Raji (cell line): Measurements from ENCODE around the gene TTC34.

Experiments
- POLR2A ChIP-seq: IDR thresholded peaks from 2 replicates; pipeline ENCODE4 v1.6.1; 2011; ENCODE audit warnings: low read depth, low read length, control low read depth; ENCODE audit not compliant: insufficient read depth

TTC34 gene

DNA sequence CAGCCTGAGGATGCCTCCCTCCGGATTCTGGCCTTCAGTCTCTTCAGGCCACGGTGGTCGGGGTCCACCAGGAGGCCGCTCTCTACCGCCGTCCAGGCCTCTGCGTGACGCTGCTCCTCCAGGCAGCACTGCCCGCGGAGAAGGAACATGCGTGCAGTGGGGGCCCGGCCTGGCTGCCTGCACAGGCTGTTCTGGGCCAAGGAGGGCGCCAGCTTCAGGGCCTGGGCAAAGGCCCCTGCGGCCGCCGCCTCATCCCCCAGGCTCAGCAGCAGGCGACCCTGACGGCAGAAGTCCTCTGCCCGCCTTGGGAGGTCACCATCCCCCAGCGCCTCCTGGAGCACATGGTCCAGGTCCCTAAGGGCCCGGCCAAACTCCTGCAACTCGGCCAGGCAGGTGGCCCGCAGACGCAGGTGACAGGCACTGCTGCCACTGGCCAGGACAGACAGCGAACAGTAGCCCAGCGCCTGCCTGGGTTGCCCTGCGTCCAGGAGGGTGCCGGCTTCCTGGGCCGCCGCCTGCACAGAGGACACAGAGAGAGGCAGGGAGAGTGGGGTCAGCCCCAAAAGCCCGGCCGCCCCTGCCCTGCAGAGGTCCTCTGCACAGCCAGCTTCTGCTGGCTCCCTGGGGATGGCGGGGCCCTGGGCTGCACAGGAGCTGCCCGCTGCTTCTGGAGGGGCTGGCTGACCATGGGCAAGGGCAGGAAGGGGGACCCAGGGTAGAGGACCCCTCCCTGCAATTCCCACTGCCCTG lies 159.9 kb downstream of the TTC34 start:
- TF ChIP-seq POLR2A: 0 out of 2 replicates have a peak, but pooled peaks have one; percentile 12

DNA sequence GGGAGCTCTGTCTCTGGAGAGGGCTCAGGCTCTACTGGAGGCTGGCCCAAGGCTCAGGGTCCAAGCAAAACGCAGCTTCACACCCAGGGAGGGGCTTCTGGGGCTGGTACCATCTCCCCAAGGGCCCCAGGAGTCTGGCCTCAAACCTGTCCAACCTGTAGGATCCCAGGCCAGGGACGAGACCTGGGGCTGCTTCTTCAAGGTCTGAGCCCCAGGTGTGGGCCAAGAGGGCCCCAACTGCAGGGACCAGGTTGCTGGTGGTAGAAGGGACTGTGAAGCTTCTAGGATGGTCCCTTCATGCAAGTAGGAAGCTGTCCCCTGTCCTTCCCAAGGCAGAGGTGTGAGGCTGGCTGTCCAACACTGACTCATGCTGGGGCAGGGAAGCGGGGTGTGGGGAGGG lies 160.9 kb downstream of the TTC34 start:
- TF ChIP-seq POLR2A: no peak

DNA sequence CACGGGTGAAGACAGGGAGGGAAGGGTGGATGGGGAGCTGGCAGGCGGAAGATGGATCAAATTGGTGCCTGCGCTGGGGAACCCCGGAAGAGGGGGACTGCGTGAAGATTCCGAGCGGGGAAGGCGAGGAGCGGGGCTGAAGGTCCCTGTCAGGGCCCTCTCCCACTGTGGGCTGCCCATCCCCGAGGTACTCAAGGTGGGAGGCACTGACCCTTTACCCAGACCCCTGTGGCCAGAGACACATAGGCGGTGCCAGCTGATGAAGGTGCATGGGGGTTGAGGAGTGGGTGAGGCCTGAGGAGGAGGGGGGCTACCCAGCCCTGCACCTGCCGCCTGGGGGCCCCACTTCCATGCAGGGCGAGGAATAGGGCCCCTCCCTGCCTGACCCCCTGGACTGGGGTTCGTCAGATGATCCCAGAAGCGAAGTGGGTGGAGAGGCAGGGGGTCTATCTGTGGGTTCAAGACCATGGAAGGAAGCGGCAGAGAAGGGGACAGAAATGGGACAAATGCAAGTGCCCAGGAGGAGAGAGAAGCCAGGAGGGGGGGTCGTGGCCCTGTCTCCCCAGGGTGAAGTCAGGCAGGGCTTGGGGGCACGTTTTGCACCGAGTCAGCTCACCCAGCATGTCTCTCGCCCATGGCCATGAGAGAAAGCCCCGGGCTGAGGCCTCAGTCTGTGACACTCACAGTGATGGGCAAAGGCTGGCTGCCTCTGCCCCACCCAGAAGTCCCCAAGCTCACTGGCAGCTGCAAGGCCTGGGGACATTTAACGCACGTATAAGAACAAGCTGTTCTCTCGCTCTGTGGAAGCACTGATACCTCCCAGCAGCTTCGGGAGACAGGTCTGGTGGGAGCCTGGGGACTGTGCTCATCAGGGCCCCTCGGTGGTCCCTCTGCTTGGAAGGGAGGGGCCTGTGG lies 161.6 kb downstream of the TTC34 start:
- 0 out of 2 replicates have a peak, but pooled peaks have one; percentile 19 for TF ChIP-seq POLR2A

DNA sequence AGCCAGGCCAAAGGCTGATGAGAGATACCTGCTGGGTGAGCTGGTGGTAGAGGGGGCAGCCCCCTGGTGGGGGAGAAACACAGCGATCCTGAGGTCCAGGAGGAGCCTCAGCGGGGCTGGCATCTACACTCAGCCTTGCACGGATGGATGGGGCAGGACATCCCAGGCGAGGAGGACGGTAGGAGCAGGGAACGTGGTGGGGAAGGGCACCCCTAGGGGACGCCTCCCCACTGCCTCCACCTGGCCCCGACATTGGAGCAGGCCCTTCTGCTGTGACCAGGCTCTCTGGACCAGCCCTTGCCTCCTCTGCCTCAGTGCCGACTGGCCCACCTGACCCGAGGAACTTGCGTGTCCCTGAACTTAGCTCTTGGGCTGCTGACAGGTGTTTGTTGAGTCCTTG lies 162.3 kb downstream of the TTC34 start:
- 0 out of 2 replicates have a peak, but pooled peaks have one; percentile 26 for TF ChIP-seq POLR2A

DNA sequence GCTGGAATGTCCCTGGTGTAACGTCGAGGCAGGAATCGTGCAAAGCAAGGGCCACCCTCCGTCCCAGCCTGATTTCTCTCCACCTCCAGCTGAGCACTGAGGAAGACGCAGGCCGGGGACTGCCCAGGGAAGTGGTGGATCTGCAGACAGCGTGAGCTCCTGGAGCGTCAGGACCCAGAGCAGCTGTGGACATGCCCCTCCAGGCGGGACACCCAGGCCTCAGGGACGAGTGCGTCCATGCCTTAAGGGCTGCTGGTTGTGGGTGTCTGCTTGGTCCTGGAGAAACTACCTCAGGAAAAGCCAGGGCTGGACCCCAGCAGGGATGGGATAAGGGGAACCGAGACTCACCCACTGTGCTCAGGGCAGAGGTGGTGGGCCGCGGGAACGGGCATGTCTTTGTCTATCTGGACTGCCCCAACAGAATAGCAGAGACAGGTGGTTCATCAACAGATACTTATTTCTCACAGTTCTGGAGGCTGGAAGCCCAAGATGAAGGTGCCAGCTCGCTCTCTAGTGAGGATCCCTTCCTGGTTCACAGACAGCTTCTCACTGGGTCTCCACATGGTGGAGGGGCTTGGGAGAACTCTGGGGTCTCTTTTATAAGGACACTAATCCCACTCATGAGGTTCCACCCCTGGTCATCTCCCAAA lies 162.9 kb downstream of the TTC34 start:
- peak; percentile 13; the same call in 1 of the 2 replicates for TF ChIP-seq POLR2A

DNA sequence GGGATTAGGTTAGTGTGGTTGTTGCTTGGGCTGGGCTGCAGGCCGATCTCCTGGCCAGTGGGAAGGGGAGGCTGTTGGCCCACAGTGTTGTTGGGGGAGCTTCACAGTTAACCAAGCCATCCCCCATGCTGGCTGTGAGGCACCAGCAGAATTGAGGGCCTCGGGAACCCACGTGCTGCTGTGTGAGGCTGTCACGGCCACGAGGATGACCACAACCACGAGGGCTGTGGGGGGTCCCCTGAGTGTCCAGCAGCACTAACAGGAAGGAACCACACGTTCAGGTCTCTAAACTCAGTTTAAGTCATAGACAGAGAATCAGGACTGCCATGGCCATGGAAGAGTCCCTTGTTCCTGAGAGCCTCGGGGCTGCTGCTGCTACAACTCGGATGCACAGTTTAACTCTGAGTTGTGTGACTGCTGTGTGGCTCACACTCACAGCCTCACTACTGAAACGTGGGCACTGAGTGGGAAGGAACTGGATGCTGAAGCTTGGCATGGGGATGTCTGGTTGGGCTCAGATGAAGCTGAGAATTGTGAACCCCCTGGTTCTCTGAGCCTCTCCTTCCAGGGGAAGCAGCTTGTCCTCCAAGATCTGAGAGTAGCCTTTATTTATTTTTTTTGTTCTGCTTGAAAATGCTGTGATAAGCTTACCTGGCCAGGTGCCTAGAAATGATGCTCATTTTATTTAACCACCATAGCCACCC lies 163.9 kb downstream of the TTC34 start:
- peak; percentile 44 for TF ChIP-seq POLR2A

DNA sequence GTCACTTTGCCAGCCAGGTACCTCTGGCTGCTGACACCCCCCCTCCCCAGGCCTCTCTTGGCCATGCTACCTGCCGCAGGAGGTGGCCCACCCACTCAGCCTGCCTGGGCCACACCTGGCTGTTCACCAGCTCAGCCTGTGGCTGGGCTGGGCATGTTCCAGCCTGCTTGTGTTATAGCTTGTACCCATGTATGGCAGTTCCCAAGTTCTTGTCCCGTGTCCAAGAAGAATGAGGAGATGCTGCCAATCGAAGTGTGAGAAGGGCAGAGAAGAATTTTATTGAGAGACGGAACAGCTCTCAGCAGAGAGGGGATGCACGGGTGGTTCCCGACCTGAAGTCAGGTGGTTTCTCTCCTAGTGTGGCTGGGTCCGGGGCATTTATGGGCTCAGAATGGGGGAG lies 164.8 kb downstream of the TTC34 start:
- TF ChIP-seq POLR2A: no peak

DNA sequence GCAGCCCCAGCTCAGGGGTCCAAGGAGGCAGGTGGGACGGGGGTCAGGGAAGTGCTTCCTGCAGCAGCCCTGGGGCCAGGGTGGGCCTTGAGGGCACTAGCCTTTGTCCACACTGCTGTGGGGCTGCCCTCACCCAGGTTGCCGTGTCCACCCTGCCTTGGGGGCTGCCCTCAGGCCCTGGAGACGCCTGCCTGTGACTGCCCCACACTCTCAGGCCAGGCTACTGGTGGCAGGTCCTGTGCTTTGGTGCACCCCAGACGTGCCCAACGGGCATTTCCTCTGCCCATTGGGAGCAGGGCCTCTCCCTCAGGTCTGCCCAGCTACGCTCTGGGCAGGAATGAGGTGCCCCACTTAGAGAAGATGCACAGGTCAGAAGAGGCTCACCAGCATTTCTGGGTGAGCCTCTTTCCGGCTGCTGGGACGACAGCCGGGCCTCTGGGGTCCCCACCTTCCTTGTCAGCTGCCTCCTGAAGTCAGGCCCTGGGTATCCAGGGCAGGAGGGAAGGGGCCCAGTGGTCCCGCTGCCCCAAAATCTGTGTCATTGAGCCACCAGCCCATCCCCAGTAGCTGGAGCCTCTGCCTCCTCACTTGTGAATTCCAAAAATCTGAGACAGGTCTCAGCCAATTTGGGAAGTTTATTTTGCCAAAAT lies 166.0 kb downstream of the TTC34 start:
- no peak for TF ChIP-seq POLR2A

DNA sequence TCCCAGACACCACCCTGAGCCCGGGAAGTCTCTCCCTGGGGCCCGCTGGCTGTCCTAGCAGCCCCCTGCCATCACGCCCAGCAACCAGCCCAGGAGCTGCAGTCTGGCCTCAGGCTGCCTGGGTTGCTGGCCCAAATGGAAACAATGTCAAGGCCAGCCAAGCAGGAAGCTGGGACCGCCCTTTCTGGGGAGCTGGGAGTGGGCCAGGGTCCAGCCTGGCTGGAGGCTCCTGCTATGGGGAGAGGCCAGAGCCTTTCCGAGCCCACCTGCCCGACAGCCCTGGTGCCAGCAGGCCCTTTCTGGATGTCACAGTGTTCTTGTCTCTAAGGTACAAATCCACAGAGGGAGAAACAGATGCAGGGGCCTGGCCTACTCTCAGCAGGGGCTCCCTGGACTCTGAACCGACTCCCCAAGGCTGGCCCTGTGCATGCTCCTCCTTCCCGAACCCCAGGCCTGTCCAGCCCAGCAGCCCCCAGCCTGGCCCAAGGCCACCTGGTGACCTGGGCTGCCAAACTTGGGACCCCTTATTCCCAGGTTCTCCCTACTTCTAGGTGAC lies 167.5 kb downstream of the TTC34 start:
- no peak for TF ChIP-seq POLR2A

DNA sequence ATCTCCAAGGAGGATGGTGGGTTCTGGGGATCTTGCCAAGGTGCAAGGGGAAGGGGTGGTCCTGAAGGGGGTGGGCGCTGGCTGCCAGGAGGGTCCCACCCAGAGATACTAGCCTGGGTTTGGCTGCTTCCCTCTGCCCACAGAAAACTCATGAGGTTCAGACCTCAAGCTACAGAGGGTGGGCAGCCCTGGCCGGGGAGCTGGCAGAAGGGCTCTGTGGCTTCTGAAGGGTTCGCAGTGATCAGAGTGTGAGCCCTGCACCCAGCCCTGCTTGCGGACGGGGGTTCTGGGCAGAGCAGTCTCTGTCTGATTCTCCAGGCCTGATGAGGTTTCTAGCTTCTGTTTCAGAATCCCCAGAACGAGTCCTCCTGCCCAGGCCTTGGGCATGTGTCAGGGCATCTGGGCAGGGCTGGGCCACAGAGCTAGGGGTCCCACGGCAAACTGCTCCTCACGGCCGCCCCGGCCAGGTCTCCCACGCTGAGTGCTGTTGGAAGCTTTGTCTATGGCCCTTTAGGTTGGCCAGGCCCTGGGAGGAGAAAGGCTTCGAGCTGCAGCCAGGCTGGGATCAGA lies 168.0 kb downstream of the TTC34 start:
- no peak for TF ChIP-seq POLR2A

DNA sequence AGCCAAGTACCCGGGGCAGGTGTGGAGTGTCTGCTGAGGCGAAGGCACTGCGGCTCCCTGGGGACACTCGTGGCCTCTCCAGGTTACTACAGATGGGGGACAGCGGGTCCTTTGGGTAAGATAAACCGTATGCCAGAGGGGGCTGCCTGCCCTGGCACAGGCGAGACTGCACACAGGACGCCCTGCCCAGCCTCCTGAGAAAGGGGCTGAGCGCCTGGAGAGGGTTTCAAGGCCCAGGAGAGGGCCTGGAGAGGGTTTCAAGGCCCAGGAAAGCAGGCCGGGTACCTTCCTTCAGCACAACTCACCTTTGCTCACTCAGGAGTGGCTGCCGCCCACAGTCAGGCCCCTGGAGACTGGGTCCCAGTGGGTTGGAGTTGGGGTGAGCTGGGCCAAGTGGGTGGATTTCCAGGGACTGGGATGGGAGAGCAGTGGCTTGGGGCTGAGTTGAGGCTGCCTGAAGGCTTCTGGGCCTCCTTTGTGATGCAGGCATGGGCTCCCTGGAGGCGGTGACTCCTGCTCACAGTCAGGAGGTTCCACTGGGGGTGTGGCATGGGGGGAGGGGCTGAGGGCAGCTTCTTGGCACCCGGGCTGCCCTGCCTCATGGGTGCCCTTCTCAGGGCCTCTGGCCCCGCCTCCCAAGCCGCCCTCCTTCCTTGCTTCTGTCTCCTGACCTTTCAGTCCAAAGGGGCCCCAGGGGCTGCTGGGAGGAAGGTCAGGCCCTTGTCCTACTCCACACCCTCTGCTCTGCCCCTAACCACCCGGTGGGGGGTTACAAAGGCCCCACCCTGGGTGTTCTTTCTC lies 168.7 kb downstream of the TTC34 start, which contains the start of gene MMEL1:
MMEL1 (minus strand) TSS at position 456 of the 801 bp plus-strand sequence. CDS start 3,532 bp downstream, outside the sequence.
- no peak for TF ChIP-seq POLR2A

DNA sequence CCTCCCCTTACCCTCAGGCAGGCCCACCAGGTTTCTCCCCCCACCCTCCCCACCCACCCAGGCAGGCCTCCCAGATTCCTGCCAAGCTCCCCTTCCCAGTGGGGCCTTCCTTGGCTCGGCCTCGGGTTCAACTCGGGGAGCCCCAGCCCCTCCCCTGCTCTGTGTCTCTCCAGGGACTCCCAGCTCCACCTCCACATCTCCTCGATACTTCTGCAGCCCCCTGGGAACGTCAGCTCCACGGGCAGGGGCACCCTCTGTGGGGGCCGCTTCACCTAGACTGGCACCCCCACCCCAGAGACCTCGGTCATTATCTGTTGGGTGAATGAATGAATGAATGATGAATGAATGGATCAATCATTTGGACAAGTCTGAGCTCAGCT lies 169.5 kb downstream of the TTC34 start:
- no peak for TF ChIP-seq POLR2A
